SK-N-SH (cell line): ENCODE data around the gene IGF2BP2. TPM values are rescaled to one million over a fixed set of nuclear protein-coding genes. Genes with fewer than 3 reads are reported as not detected.
A peak's percentile ranks its signal among the peaks of the same experiment; 100 is the strongest.

Experiments used
- CTCF ChIA-PET: fragments of 300-600, 350-600 bp; formaldehyde crosslinking; extraction: SDS; loops from one replicate; lab custom pipeline; 2021; lab: Yijun Ruan, JAX
- POLR2A ChIA-PET: fragments of 350-600 bp; sonication (Branson Sonifier 250); formaldehyde crosslinking; extraction: SDS; loops from one replicate; lab custom pipeline; 2020; ENCODE audit warnings: antibody characterized with exemption, inconsistent platforms; lab: Yijun Ruan, JAX
- DNase-seq: peaks from one replicate; pipeline ENCODE4 v3.0.0; 2012
- H2AFZ ChIP-seq: fragments of 200-600 bp; sonication (generic); 2 replicates; pipeline ENCODE4 v1.8.1; 2016; ENCODE audit warnings: antibody characterized with exemption, mild to moderate bottlenecking, low read depth
- H3F3A ChIP-seq: fragments of 200-600 bp; sonication (generic); replicated peaks from 2 replicates; pipeline ENCODE3; 2016; ENCODE audit warnings: antibody characterized with exemption, mild to moderate bottlenecking; ENCODE audit not compliant: insufficient read depth
- H3K27ac ChIP-seq, 2 experiments: fragments of 200-500 bp in 1 of 2; fragments of 200-600 bp in 1 of 2; sonication (Bioruptor generic) in 1 of 2; sonication (generic), shearing (Covaris generic) in 1 of 2; 2 replicates each; pipeline versions ENCODE4 v1.5.1 to v1.6.1; 2014 to 2016; ENCODE audit warnings: low read depth in 2 of 2, inconsistent platforms in 1 of 2, low read length in 1 of 2, mild to moderate bottlenecking in 1 of 2, mixed read lengths in 1 of 2
- H3K27me3 ChIP-seq: fragments of 200-600 bp; sonication (generic), shearing (Covaris generic); 2 replicates; pipeline ENCODE4 v1.6.1; 2016; ENCODE audit warnings: mixed run types; ENCODE audit not compliant: insufficient read depth
- H3K36me3 ChIP-seq, 2 experiments: fragments of 200-500 bp in 1 of 2; fragments of 200-600 bp in 1 of 2; sonication (Bioruptor generic) in 1 of 2; sonication (generic) in 1 of 2; replicated peaks in 1 of 2; 2 replicates each; pipeline versions ENCODE3 to v1.5.1; 2014 to 2016; ENCODE audit warnings: low read length in 1 of 2, mild to moderate bottlenecking in 1 of 2; ENCODE audit not compliant: insufficient read depth in 2 of 2, control insufficient read depth in 1 of 2
- H3K4me1 ChIP-seq, 2 experiments: fragments of 200-500 bp in 1 of 2; fragments of 200-600 bp in 1 of 2; sonication (Bioruptor generic) in 1 of 2; sonication (generic), shearing (Covaris generic) in 1 of 2; 2 replicates each; pipeline versions ENCODE4 v1.5.1 to v1.6.1; 2014 to 2016; ENCODE audit warnings: low read depth in 1 of 2, low read length in 1 of 2, mixed run types in 1 of 2; ENCODE audit not compliant: insufficient read depth in 2 of 2, control insufficient read depth in 1 of 2
- H3K4me2 ChIP-seq: fragments of 200-600 bp; sonication (generic), shearing (Covaris generic); 2 replicates; pipeline ENCODE4 v1.6.1; 2017; ENCODE audit warnings: mixed run types
- H3K4me3 ChIP-seq, 2 experiments: fragments of 200-500 bp in 1 of 2; fragments of 200-600 bp in 1 of 2; sonication (Bioruptor generic) in 1 of 2; sonication (generic), shearing (Covaris generic) in 1 of 2; 2 replicates each; pipeline versions ENCODE4 v1.5.1 to v1.8.1; 2014 to 2016; ENCODE audit warnings: low read depth in 2 of 2, inconsistent platforms in 1 of 2, low read length in 1 of 2, mild to moderate bottlenecking in 1 of 2, mixed read lengths in 1 of 2, moderate library complexity in 1 of 2
- H3K79me2 ChIP-seq: fragments of 200-600 bp; sonication (generic); 2 replicates; pipeline ENCODE4 v1.8.1; 2017; ENCODE audit warnings: mild to moderate bottlenecking; ENCODE audit not compliant: insufficient read depth
- H3K9ac ChIP-seq: fragments of 200-600 bp; sonication (generic); 2 replicates; pipeline ENCODE4 v1.6.1; 2017; ENCODE audit warnings: mixed run types
- H3K9me2 ChIP-seq: fragments of 200-600 bp; sonication (generic); 2 replicates; pipeline ENCODE4 v1.6.1; 2017; ENCODE audit warnings: mixed run types
- H3K9me3 ChIP-seq: fragments of 200-600 bp; sonication (generic); 2 replicates; pipeline ENCODE4 v1.6.1; 2017; ENCODE audit warnings: mixed run types, mild to moderate bottlenecking, moderate library complexity
- H4K20me1 ChIP-seq: fragments of 200-600 bp; sonication (generic); 2 replicates; pipeline ENCODE4 v1.6.1; 2017; ENCODE audit warnings: mild to moderate bottlenecking, mixed run types; ENCODE audit not compliant: insufficient read depth
- CHD2 ChIP-seq: fragments of 150-350 bp; IDR thresholded peaks from 2 replicates; pipeline ENCODE4 v1.6.1; 2018; ENCODE audit warnings: low read length; ENCODE audit not compliant: partially characterized antibody
- ELF1 ChIP-seq: IDR thresholded peaks from 2 replicates; pipeline ENCODE4 v1.4.0; 2012
- EP300 ChIP-seq, 2 experiments: IDR thresholded peaks; 2 replicates each; pipeline versions ENCODE4 v1.4.0 to v1.6.1; 2012; ENCODE audit warnings: borderline replicate concordance in 1 of 2, low read depth in 1 of 2, low read length in 1 of 2
- FOXJ3 ChIP-seq: sonication (generic); formaldehyde crosslinking; IDR thresholded peaks from 2 replicates; pipeline ENCODE4 v1.5.1; 2020; ENCODE audit warnings: mild to moderate bottlenecking, missing genetic modification reagents
- FOXM1 ChIP-seq: IDR thresholded peaks from 2 replicates; pipeline ENCODE4 v1.4.0; 2012; ENCODE audit warnings: low read depth, mild to moderate bottlenecking
- GABPA ChIP-seq: IDR thresholded peaks from 2 replicates; pipeline ENCODE4 v1.4.0; 2012; ENCODE audit warnings: low read depth, mild to moderate bottlenecking
- IRF3 ChIP-seq: fragments of 150-350 bp; IDR thresholded peaks from 2 replicates; pipeline ENCODE4 v1.6.1; 2016; ENCODE audit warnings: mild to moderate bottlenecking, low read depth, low read length
- MEF2A ChIP-seq: IDR thresholded peaks from 2 replicates; pipeline ENCODE4 v1.4.0; 2012; ENCODE audit warnings: low read depth, borderline replicate concordance
- MXI1 ChIP-seq: IDR thresholded peaks from 2 replicates; pipeline ENCODE4 v1.6.1; 2012; ENCODE audit warnings: mild to moderate bottlenecking, low read depth, low read length, improper control_type of control experiment
- POLR2AphosphoS5 ChIP-seq: IDR thresholded peaks from 2 replicates; pipeline ENCODE4 v1.6.1; 2012; ENCODE audit warnings: low read depth, low read length
- RAD21 ChIP-seq: IDR thresholded peaks from 2 replicates; pipeline ENCODE4 v1.6.1; 2012; ENCODE audit warnings: mild to moderate bottlenecking, low read length
- RCOR1 ChIP-seq: fragments of 150-350 bp; IDR thresholded peaks from 2 replicates; pipeline ENCODE4 v1.6.1; 2017; ENCODE audit warnings: antibody characterized with exemption, low read length
- RFX5 ChIP-seq: IDR thresholded peaks from 2 replicates; pipeline ENCODE4 v1.6.1; 2012; ENCODE audit warnings: mild to moderate bottlenecking, improper control_type of control experiment, low read length
- RXRA ChIP-seq: IDR thresholded peaks from 2 replicates; pipeline ENCODE4 v1.4.0; 2012; ENCODE audit warnings: low read depth, mild to moderate bottlenecking, borderline replicate concordance
- SIN3A ChIP-seq: IDR thresholded peaks from 2 replicates; pipeline ENCODE4 v1.6.1; 2012; ENCODE audit warnings: low read depth, mild to moderate bottlenecking, low read length, moderate library complexity, borderline replicate concordance
- SMC3 ChIP-seq: IDR thresholded peaks from 2 replicates; pipeline ENCODE4 v1.6.1; 2012; ENCODE audit warnings: low read depth, low read length, improper control_type of control experiment
- TCF12 ChIP-seq: IDR thresholded peaks from 2 replicates; pipeline ENCODE4 v1.4.0; 2012
- USF2 ChIP-seq: fragments of 150-350 bp; IDR thresholded peaks from 2 replicates; pipeline ENCODE4 v1.6.1; 2017; ENCODE audit warnings: antibody characterized with exemption, low read length, low read depth, borderline replicate concordance
- YY1 ChIP-seq: IDR thresholded peaks from 2 replicates; pipeline ENCODE4 v1.4.0; 2012; ENCODE audit warnings: low read depth, mild to moderate bottlenecking
- WGBS: methylation state at CpG from one replicate; pipeline ENCODE4 v1.1.6; 2017; ENCODE audit warnings: low lambda C conversion rate; 5-methylcytosine and 5-hydroxymethylcytosine counted together
- polyA plus RNA-seq, 3 experiments: library from polyadenylated mRNA; depleted of rRNA; stranded (reverse); fragments of >200 nt; gene quantifications; 2 replicates each; pipeline ENCODE4 v1.2.3, GENCODE V29; 2012

IGF2BP2 gene
- polyA plus RNA-seq, 1 of the 3 experiments (the other 2 are of a cell fraction): 5.4 TPM

GRCh38 chr3:185740133-185740532 lies 84.7 kb downstream of the IGF2BP2 start:
- H3K4me1 ChIP-seq: peaks cover 0 to 39% of the 10 kb centered on the region in 2 experiments; a peak in 3 of 4 replicates
- H3K27ac ChIP-seq: no peak overlapping the region
- no peak overlapping the region for H3K9ac ChIP-seq
- H4K20me1 ChIP-seq: peaks cover 44% of the 10 kb centered on the region
- peaks cover 13% of the 10 kb centered on the region for H3F3A ChIP-seq
- no peak overlapping the region for H2AFZ ChIP-seq
- no peak overlapping the region for H3K4me3 ChIP-seq
- no peak for TF ChIP-seq FOXJ3
- no peak for TF ChIP-seq SIN3A
- TF ChIP-seq YY1: no peak
- TF ChIP-seq GABPA: no peak
- TF ChIP-seq CHD2: no peak
- TF ChIP-seq USF2: no peak
- no peak for TF ChIP-seq ELF1
- TF ChIP-seq SMC3: no peak
- no peak for TF ChIP-seq RAD21
- TF ChIP-seq IRF3: no peak
- H3K4me2 ChIP-seq: no peak overlapping the region
- no peaks in the 10 kb centered on the region for H3K27me3 ChIP-seq
- DNase-seq: no peak
- 96% methylated on average over 1 of the region's 1 CpG for WGBS
- no peaks in the 10 kb centered on the region for H3K9me3 ChIP-seq
- CTCF ChIA-PET: interaction anchor here (1.2 kb wide), 1 partner anchor 8 kb away, joined by 4 read pairs; no protein-coding TSS in a partner anchor
- POLR2A ChIA-PET: no interaction called here
- no peaks in the 10 kb centered on the region for H3K9me2 ChIP-seq
- peaks cover 0 to 4% of the 10 kb centered on the region in 2 experiments for H3K36me3 ChIP-seq
- H3K79me2 ChIP-seq: peaks cover 99% of the 10 kb centered on the region

- Histone ChIP-seq H3K4me3 (no peak overlapping the region), H3F3A (peaks cover 10% of the 10 kb centered on the region)
- TF ChIP-seq RCOR1 (no peak), RFX5 (no peak), TCF12 (no peak), MXI1 (no peak), EP300 (IDR thresholded peaks at IDR 0.05; ENCODE audit: borderline replicate concordance in 1 of 2, low read depth in 1 of 2, low read length in 1 of 2) (no peak), FOXJ3 (no peak), FOXM1 (no peak), RXRA (no peak), GABPA (no peak), POLR2AphosphoS5 (no peak), MEF2A (no peak)
- TF ChIP-seq, all 33 proteins: peak for 0
- Histone ChIP-seq H3K9me3 (no peaks in the 10 kb centered on the region), H3K9ac (no peak overlapping the region), H3K9me2 (no peaks in the 10 kb centered on the region), H3K4me2 (peak overlapping the region; percentile 2; the same call in 1 of the 2 replicates), H3K4me1 (peaks cover 0 to 34% of the 10 kb centered on the region in 2 experiments; a peak in 2 of 4 replicates), H3K27me3 (no peaks in the 10 kb centered on the region), H4K20me1 (peaks cover 42% of the 10 kb centered on the region), H3K27ac (no peak overlapping the region), H3K36me3 (peaks cover 0 to 4% of the 10 kb centered on the region in 2 experiments), H2AFZ (no peak overlapping the region), H3K79me2 (peaks cover 99% of the 10 kb centered on the region)
- DNase-seq: no peak
- POLR2A ChIA-PET: no interaction called here
- 55% methylated on average over 5 of the region's 5 CpGs for WGBS
- CTCF ChIA-PET: interaction anchor here (0.9 to 1.6 kb wide), 4 partner anchors 18 to 79 kb away, joined by 3 to 7 read pairs (median 4); no protein-coding TSS in a partner anchor
Observed at GRCh38 chr3:185739264-185739701, 85.6 kb downstream of the IGF2BP2 start.
